Ascending aorta (tissue), 2 donors: ENCODE results near the gene WHRN. TPM values are rescaled to one million over a fixed set of nuclear protein-coding genes. Genes with fewer than 3 reads are reported as not detected.
A peak's percentile ranks its signal among the peaks of the same experiment; 100 is the strongest.

Experiments
- DNase-seq, 2 donors: peaks; one replicate each; pipeline ENCODE4 v3.0.0-alpha.2; 2019; ENCODE audit warnings: low spot score in 2 of 2
- H3K27ac ChIP-seq, 2 donors: fragments of 200-600 bp; sonication (generic); one replicate each; pipeline ENCODE4 v1.5.1; 2016 to 2017; ENCODE audit warnings: mild to moderate bottlenecking in 1 of 2
- H3K27me3 ChIP-seq: fragments of 200-600 bp; sonication (generic); one replicate; pipeline ENCODE4 v1.5.1; 2017
- H3K36me3 ChIP-seq, 2 donors: fragments of 200-600 bp; sonication (generic); one replicate each; pipeline ENCODE4 v1.5.1; 2016
- H3K4me1 ChIP-seq, 2 donors: fragments of 200-600 bp; sonication (generic); one replicate each; pipeline ENCODE4 v1.5.1; 2016 to 2017; ENCODE audit warnings: mild to moderate bottlenecking in 1 of 2
- H3K4me3 ChIP-seq, 2 donors: fragments of 200-600 bp; sonication (generic); one replicate each; pipeline ENCODE4 v1.5.1; 2016 to 2017; ENCODE audit warnings: mild to moderate bottlenecking in 1 of 2
- H3K9me3 ChIP-seq, 2 donors: fragments of 200-600 bp; sonication (generic); one replicate each; pipeline ENCODE4 v1.5.1; 2016
- intact Hi-C: fragments of 100-400 bp; cut with DNase I; formaldehyde crosslinking; loops from one replicate; pipeline ENCODE4 v1.15.1; 2023
- total RNA-seq: library from RNA; depleted of rRNA; stranded (reverse); fragments of >200 nt; gene quantifications from one replicate; pipeline ENCODE4 v1.1.0, GENCODE V29; 2016
- TF ChIP-seq, protein P1 (sequence below), 3 experiments: fragments of 200-600 bp in 2 of 3; fragments of 450-650 bp in 1 of 3; sonication (generic) in 2 of 3; IDR thresholded peaks; one replicate each; pipeline ENCODE4 v1.5.1; 2016 to 2019; ENCODE audit warnings: antibody characterized with exemption in 3 of 3, mild to moderate bottlenecking in 1 of 3, moderate library complexity in 1 of 3

WHRN gene
- total RNA-seq, 1 donor from 2014 or later = 3.9 TPM

- Histone ChIP-seq H3K27ac (no peak overlapping the region), H3K4me3 (peak overlapping the region; percentile 54 to 64), H3K27me3 (no peaks in the 10 kb centered on the region), H3K36me3 (no peaks in the 10 kb centered on the region), H3K9me3 (no peaks in the 10 kb centered on the region), H3K4me1 (peaks cover 0 to 5% of the 10 kb centered on the region in 2 donors)
- no peak for DNase-seq
- TF ChIP-seq, protein P1, sequence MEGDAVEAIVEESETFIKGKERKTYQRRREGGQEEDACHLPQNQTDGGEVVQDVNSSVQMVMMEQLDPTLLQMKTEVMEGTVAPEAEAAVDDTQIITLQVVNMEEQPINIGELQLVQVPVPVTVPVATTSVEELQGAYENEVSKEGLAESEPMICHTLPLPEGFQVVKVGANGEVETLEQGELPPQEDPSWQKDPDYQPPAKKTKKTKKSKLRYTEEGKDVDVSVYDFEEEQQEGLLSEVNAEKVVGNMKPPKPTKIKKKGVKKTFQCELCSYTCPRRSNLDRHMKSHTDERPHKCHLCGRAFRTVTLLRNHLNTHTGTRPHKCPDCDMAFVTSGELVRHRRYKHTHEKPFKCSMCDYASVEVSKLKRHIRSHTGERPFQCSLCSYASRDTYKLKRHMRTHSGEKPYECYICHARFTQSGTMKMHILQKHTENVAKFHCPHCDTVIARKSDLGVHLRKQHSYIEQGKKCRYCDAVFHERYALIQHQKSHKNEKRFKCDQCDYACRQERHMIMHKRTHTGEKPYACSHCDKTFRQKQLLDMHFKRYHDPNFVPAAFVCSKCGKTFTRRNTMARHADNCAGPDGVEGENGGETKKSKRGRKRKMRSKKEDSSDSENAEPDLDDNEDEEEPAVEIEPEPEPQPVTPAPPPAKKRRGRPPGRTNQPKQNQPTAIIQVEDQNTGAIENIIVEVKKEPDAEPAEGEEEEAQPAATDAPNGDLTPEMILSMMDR (IDR thresholded peaks at IDR 0.05) = no peak
- intact Hi-C loops = loop anchor here (2.0 kb wide), 1 partner anchor 83 kb away; the partner anchor contains the start of gene ATP6V1G1
These were observed 1.5 kb downstream of the WHRN start for GRCh38 chr9:114503522-114504340.

DNA sequence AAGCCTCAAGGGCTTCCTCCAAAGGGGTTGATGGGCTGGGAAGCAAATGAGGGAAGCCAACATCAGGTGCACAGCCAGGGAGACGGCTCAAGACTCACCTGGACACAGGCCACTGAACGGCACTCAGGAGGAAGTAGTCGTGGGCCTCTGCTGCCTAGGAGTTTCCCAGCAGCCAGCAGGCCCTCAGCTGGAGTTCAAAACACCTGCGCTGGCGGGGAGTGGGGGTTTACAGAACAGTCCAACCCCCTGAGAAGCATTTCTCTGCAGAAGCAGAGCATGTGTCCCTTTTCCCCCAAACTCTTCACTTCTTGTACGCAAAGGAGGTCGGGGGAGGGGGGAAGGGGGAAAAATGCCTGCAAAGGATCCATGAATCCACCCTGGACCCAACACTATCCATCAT, 2.3 kb downstream of the WHRN start:
- intact Hi-C loops = no loop called here
- Histone ChIP-seq H3K27me3 (no peaks in the 10 kb centered on the region), H3K4me3 (peak overlapping the region in 1 of 2 donors; percentile 6), H3K27ac (no peak overlapping the region), H3K36me3 (no peaks in the 10 kb centered on the region), H3K9me3 (no peaks in the 10 kb centered on the region), H3K4me1 (peaks cover 0 to 5% of the 10 kb centered on the region in 2 donors)
- TF ChIP-seq, protein P1 (IDR thresholded peaks at IDR 0.05) = no peak
- no peak for DNase-seq

GRCh38 chr9:114501796-114502682, 3.2 kb downstream of the WHRN start:
- intact Hi-C loops = no loop called here
- no peak overlapping the region for H3K4me3 ChIP-seq
- H3K36me3 ChIP-seq = no peaks in the 10 kb centered on the region
- peaks cover 0 to 5% of the 10 kb centered on the region in 2 donors for H3K4me1 ChIP-seq
- H3K27me3 ChIP-seq = no peaks in the 10 kb centered on the region
- no peaks in the 10 kb centered on the region for H3K9me3 ChIP-seq
- DNase-seq = no peak
- H3K27ac ChIP-seq = no peak overlapping the region
- TF ChIP-seq, protein P1 (IDR thresholded peaks at IDR 0.05) = no peak

DNA sequence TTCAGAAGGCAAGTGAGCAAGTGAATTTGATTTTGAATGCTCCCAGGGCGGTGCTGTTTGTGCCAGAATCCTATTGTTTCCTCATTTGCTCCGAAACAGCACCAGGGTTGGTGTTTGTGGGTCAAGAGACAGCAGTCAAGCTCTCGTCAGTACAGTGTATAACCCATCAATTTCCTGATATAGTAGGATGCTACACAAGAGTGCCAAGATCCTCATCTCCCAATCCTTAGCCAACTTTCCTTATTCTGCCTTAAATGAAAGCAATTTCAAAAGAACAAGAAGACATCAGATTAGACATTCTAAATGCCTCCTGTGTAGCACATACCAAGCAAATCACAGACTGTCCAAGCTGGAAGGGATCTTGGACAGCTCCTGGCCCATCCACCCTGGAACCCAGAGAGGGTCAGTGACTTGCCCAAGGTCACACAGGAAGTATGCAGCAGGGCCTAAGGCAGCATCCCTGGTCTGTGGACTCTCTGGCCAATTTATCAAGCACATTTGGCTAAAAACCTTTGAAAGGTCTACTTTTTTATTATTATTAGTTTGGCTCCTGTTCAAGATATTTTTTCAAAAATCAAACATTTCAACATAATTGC, 4.5 kb downstream of the WHRN start:
- Histone ChIP-seq H3K4me3 (no peak overlapping the region), H3K9me3 (no peaks in the 10 kb centered on the region), H3K4me1 (peaks cover 0 to 5% of the 10 kb centered on the region in 2 donors), H3K36me3 (no peaks in the 10 kb centered on the region), H3K27ac (no peak overlapping the region), H3K27me3 (no peaks in the 10 kb centered on the region)
- TF ChIP-seq, protein P1 (IDR thresholded peaks at IDR 0.05) = no peak
- intact Hi-C loops = no loop called here
- no peak for DNase-seq

DNA sequence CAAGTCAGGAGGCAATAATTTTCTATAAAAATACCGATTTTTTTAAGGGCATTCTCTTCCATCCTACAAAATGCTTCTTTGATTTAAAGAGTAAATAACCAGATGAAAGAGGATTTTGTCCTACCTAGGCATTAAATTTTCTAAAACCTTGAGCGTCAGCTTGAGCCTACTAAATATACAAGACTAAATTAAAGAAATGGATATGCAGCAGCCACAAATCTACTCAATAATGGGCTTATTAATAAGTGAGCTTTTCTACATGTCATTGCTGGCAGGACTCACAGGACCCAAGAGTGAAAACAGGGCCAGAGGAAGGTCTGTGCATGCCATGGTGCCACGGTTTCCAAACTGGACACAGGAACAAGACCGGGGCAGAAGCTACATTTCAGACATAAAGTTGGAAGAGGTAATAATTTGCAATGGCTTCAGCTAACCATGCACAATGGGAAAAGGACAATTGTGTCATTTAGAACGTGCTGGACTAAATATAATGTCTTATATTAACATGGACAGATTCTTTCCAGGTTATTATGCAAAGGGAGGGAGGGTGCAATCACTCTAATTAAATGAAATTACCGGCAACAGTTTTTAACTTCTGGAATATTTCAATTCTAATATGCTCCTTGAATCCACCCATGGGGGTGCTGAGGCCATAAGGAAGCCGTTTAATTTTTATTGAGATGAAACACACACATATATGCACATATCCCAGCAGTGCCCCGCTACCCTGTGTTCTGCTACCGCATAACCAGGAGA, 5.2 kb downstream of the WHRN start:
- no peaks in the 10 kb centered on the region for H3K36me3 ChIP-seq
- TF ChIP-seq, protein P1 (IDR thresholded peaks at IDR 0.05) = no peak
- intact Hi-C loops = no loop called here
- H3K27ac ChIP-seq = no peak overlapping the region
- DNase-seq = no peak
- peaks cover 0 to 5% of the 10 kb centered on the region in 2 donors for H3K4me1 ChIP-seq
- H3K9me3 ChIP-seq = no peaks in the 10 kb centered on the region
- no peak overlapping the region for H3K4me3 ChIP-seq
- no peaks in the 10 kb centered on the region for H3K27me3 ChIP-seq
